HG03159 (cell line): Measurements from ENCODE around the gene RNF114.
"Not testable (repeated sequence)": the region's sequence is repeated elsewhere in the genome, so short reads cannot be mapped to it uniquely, and the experiment has no call there.

Experiments used
- ATAC-seq: cut with Tn5 transposase; IDR thresholded peaks from one replicate; pipeline ENCODE4 v1.9.1; 2021; ENCODE audit warnings: mild to moderate bottlenecking, moderate library complexity; ENCODE audit not compliant: unreplicated experiment

RNF114 gene

DNA sequence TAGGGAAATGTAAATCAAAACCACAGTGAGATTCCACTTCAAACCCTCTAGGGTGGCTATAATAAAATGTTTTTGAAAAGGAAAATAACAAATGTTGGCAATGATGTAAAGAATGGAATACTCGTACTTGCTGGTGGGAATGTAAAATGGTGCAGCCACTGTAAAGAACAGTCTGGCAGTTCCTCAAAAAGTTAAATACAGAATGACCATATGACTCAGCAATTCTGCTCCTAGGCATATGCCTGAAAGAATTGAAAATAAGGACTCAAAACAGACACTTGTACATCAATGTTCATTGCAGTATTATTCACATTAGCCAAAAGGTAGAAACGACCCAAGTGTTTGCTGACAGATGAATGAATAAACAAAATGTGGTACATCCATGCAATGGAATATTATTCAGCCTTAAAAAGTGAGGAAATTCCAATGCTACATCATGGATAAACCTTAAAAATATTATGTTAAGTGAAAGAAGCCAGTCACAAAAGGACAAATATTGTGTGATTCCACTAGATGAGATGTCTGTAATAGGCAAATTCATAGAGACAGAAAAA is 10.2 kb upstream of the RNF114 start:
- ATAC-seq, result no peak

- no peak for ATAC-seq
Observed at GRCh38 chr20:49928411-49929141, 7.6 kb upstream of the RNF114 start.

GRCh38 chr20:49929142-49929494 is 7.1 kb upstream of the RNF114 start:
- ATAC-seq, result no peak

- peak; percentile 6 for ATAC-seq
Observed at GRCh38 chr20:49935746-49936152, 448 bp upstream of the RNF114 start.

DNA sequence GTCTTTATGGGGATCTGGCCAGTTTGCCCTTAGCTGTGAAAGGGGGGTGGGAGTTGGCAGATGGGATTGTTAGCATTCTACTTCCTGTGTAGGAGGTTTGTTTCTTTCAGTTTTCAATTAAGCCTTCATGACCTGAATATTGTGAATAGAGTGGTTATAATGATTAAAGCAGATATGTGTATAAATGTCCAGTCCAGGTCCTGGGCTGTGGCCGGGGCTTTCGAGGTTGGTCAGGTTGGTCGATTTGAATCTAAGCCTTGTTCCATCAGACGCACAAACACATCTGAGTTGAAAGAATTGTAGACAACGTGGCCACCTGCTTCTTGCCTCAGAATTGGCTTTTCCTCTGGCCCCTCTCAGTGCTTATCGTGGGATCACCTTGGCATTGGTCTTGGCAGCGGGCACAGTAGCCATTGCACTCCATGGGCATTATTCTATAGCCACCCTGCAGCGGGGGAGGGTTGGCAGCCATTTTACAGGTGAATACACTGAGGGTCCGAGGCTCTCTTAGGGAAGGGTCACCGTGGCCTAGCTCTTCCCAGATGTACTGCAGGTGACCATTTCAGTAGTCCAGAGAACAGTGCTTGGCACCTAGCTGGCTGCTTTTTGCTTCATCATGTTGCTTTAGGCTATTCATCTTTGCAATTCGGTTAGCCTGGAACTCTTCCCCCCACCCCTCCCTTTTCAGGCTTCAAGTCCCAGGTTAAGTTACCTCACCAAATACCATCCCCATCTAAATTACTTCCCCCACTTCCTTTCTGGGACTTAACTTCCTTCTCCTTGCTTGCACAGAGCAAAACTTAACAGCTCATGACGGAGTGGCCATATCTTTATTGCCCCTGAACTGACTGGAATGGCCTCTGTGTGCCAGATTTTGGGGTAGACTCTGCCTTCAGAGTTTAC is 1.1 kb downstream of the RNF114 start:
- ATAC-seq, result no peak

- ATAC-seq, result no peak
Observed at GRCh38 chr20:49938173-49939163, 2.3 kb downstream of the RNF114 start.

DNA sequence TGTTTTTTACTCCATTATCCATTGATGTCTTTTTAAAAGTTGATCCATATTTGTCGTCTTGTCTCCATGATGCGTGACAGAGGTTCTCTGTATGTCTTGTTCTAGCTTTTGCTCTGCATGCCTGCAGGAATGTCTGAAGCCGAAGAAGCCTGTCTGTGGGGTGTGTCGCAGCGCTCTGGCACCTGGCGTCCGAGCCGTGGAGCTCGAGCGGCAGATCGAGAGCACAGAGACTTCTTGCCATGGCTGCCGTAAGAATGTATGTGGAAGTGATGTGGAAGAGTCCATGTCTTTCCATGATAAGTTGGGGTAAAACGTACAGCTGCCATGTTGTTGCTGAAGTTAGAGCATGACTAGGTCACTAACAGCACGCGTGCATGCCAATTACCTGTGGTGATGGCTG is 5.3 kb downstream of the RNF114 start:
- ATAC-seq, result no peak

DNA sequence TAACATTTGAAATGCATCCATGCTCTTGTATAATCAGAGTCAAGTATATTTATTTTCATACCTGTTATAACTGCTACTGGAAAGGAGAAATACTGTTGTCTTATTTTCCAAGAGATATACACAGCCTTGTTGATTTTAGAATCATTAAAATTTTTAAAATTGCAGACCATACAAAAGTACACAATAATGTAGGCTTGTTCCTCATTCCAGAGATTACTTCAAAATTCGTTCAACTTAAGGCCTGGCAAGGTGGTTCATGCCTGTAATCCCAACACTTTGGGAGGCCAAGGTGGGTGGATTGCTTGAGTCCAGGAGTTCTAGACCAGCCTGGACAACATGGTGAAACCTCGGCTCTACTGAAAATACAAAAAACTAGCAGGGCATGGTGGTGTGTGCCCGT is 6.1 kb downstream of the RNF114 start:
- no peak for ATAC-seq

GRCh38 chr20:49942942-49943341 is 6.7 kb downstream of the RNF114 start:
- ATAC-seq, result no peak

DNA sequence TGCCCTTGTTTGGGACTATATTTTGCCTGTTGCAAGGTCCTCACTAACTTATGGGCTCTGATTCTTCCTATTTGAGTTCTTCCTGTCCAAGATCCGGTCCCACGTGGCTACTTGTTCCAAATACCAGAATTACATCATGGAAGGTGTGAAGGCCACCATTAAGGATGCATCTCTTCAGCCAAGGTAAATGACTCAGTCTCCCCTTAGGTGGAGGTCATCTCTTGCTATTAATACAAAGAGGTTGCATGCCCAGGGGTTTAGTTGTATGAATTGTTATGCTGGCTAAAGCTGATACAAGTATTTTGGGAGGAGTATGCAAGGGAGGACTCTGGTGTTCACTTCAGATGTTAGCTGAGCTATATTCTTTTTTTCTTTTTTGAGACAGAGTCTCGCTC is 9.1 kb downstream of the RNF114 start:
- ATAC-seq, result no peak

DNA sequence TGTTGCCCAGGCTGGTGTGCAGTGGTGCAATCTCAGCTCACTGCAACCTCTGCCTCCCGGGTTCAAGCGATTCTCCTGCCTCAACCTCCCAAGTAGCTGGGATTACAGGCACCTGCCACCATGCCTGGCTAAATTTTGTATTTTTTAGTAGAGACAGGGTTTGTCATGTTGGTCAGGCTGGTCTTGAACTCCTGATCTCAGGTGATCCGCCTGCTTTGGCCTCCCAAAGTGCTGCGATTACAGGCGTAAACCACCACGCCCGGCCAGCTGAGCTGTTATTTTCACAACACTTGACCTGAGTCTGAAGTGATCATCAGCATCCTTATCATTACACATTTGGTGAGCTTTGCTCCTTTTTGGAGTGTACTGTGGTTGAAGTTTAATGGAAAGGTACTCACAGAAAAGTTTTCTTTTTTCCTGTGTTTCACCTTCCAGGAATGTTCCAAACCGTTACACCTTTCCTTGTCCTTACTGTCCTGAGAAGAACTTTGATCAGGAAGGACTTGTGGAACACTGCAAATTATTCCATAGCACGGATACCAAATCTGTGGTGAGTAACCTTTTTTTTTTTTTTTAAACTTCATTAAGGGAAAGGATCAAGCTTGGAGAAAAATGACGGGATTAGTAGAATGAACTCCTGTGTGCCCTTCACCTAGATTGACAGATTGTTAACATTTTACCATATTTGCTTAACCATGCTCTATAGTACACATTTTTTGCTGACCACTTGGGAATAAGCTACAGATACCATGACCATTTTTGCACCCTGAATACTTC is 9.7 kb downstream of the RNF114 start:
- ATAC-seq, result no peak

- ATAC-seq, result no peak
Observed at GRCh38 chr20:49948178-49948577, 12.0 kb downstream of the RNF114 start.

DNA sequence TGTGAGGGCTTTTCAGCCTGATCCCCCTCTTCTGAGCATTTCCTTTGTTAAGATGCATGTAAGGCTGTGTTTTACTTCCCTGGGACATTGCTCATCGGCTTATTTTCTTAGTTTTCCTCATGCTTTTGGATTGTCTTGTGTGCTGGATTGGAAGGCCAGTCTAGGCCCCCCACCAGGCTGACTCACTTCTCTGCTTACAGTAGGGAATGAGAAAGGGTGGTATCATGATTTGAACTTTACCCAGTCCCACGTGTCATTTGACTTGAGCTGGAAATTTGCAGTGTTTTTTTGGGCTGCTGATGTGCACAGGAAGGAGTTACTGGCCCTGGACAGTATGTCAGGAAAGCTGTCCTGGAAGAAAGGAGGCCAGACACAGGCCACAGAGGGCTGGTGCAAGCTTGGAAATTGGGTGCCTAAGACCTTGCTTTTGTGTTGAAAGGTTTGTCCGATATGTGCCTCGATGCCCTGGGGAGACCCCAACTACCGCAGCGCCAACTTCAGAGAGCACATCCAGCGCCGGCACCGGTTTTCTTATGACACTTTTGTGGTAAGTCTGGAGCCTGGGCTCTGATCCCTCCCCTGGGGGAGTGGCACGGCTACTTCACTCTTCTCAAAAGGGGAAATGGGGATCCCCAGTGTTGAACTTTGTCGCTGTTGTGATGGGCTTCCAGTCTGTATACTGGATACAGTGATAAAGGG is 12.8 kb downstream of the RNF114 start:
- no peak for ATAC-seq

DNA sequence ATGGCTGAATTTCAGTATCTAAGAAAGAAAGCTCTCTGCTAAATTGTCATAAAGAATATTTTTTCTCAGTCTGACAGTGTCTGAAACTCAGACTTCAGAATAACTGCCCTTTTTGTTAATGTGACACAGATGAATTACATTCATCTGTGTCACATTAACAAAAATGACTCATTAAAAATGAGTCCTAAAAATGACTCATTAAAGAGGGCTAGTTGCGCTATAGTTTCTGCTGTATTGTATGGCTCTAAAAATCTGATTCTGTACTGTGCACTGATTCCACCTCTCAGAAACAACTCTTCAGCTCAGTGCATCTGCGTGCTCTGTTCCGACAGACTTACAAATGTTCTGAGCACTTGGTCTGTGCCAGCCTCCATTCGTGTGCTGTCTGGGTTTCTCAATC is 15.0 kb downstream of the RNF114 start:
- no peak for ATAC-seq

GRCh38 chr20:49955167-49955566 is 19.0 kb downstream of the RNF114 start:
- ATAC-seq, result no peak

DNA sequence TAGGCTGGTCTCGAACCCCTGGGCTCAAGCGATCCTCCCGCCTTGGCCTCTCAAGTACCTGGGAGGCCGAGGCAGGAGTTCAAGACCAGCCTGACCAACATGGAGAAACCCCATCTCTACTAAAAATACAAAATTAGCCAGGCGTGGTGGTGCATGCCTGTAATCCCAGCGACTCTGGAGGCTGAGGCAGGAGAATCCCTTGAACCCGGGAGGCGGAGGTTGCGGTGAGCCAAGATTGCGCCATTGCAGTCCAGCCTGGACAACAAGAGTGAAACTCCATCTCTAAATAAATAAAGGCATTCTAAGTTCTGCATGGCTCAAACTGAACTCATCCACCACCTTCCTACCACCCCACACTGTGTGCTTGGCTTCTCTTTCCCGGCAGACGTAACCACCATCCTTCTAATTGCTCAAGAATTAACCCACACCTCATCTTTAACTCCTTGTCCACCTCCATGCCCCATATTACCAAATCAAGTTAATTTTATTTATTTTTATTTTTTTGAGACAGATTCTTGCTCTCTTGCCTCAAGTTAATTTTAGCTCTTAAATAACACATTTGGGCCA is 19.7 kb downstream of the RNF114 start:
- not testable (repeated sequence) for ATAC-seq

DNA sequence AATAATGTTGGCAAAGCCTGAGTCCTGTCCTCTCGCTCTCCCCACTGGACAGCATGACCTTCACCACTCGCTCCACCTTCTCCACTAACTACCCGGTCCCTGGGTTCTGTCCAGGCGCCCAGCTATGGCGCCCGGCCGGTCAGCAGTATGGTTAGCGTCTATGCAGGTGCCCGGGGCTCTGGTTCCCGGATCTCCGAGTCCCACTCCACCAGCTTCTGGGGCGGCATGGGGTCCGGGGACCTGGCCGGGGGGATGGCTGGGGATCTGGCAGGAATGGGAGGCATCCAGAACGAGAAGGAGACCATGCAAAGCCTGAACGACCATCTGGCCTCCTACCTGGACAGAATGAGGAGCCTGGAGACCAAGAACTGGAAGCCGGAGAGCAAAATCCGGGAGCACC is 20.5 kb downstream of the RNF114 start:
- ATAC-seq, result no peak

GRCh38 chr20:49957089-49957938 is 21.1 kb downstream of the RNF114 start:
- not testable (repeated sequence) for ATAC-seq
